NCI-H1417 treated with DMSO at 0.1 percent for 48 hours (cell line): Measurements from ENCODE around the gene LPAR3.

ENCODE experiments used
- DNase-seq: peaks from one replicate; lab custom pipeline; 2025; lab: John Stamatoyannopoulos, UW

LPAR3 gene

DNA sequence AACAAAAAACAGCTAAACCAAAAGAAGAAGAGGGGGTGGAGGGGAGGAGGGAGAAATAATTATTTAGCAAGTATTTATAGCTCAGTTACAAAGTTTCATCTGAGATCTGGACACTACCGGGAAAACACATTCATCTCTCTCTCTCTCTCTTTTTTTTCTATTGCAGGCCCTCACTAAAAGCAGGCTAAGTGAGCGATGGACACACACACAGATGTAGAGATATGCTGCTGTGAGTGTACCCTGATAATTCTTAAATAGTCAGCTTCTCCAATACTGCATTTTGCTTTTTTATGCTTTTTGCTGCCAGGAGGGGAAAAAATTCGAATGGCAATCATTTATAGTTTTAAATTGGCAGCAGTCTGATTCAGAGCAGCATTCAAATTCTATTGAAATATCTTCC is 65.0 kb downstream of the LPAR3 start:
- no peak for DNase-seq

DNA sequence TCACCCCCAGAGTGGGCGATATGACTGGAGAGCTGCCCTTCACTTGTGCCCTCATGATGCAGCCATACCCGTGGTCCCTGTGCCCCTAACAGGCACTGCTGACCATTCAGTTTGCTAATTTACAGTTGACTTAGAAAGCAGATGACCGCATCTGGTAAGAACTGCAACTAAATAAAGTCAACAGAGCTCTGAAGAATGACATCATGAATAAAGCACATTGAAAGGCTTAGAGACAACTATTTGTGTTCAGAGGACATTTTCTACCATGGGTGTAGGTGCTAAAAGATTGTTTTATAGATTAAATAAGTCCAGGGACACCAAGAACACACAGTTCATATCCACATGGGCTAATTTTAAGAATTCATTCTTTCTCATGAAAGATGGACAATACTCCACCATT is 65.5 kb downstream of the LPAR3 start:
- no peak for DNase-seq

DNA sequence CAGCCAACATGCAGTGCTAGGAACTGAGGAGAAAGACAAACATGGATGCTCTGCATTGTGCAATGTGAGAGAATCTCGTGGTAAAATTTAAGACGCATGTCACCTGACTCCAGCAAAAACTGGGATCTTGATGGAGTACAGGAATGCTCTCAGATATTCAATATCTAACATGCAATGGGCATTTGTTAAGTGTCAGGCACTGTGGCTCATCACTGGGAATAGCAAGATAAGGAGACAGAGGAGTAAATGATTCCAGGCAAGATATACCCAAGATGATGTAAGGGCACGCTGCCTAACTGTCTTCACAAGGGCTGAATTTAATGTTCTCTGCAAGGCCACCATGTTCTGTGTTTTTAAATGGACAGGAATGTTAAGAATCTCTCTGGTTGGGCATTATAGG is 67.8 kb downstream of the LPAR3 start:
- no peak for DNase-seq

DNA sequence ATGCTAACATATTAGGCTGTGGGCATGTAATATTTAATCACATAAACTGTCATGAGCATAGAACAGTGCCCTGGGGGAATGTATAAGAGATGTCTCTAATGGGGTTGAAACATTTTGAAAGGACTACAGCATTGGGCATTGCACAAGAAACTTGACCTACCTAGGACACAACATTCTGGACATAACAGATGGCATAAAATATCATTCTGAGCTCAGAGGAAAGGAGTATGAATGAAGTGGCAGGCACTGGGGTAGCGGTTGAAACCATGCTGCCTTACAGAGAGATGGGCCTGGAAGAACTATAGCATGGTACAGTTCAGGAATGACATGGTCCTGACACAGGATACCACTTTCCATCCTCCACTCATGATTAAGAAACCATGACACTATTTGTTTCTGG is 69.0 kb downstream of the LPAR3 start:
- no peak for DNase-seq

DNA sequence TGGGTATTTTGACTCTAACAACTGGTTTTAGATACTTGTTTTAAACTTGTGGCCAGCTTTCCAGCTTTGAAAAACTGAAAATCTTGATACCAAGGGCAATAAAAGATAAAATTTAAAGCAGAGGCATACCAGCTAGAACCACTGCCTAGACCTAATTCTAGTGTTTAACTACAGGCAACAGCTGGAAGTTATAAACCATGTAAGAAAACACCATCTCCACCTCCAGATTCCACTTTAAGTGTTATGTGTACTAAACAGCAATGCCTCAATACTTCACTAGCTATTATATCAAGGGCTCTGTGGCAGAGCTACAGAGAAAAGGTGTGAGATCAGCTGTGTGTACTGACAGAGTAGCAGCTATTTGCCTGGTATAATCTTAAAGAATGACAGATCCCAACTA is 69.5 kb downstream of the LPAR3 start:
- no peak for DNase-seq

DNA sequence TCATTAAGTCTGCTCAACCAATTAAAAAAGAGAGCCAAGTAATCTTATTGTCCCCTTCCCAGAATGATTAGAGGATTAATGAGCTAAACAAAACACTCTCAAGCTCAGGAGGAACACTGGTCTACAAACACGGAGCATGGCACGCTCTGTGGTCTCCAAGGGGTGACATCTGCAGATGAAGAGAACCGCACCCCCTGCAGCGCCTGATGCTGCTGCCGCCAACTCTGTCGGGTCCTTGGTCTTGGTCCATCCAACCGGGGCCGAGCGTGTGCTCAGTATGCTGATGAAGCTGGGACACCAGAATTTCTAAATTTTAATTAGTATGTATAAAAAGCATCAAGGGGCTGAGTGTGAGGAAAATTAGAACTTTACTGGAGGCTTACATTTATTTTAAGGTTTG is 82.7 kb downstream of the LPAR3 start:
- DNase-seq, result no peak

DNA sequence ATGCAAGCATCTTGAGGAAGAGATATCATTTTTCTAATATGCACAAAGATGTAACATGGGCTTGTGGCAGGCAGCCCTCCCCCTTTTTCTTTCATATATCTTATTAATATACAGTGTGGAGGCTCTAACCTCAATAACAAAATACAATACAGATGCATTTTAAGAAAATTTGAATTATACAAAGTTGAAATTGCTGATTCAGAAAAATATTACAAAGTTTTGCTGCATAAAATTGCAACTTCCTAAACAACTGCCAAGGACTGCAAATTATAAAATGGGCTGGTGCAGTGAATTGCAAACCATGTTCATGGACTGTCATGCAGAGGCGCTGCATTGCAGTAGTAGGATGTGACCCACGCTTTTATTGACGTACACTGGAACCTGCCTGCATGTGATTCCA is 84.0 kb downstream of the LPAR3 start:
- no peak for DNase-seq

DNA sequence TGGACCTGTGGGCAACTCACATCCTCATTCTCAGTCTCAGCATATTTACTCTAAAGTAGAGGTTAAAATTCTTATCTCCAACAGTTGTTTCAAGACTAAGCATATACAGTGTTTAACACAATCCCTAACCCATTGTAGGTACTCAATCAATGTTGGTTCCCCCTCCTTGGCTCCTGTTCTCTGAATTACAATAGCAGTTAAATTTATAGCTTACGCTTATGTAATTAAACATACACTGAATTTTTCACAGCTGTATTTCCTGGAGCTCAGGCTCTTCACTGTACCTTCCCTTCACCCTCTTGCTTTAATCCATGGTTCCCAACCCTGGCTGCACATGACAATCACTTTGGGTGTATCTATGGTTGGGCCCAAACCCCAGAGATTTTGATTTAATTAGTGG is 89.4 kb downstream of the LPAR3 start:
- DNase-seq, result no peak

DNA sequence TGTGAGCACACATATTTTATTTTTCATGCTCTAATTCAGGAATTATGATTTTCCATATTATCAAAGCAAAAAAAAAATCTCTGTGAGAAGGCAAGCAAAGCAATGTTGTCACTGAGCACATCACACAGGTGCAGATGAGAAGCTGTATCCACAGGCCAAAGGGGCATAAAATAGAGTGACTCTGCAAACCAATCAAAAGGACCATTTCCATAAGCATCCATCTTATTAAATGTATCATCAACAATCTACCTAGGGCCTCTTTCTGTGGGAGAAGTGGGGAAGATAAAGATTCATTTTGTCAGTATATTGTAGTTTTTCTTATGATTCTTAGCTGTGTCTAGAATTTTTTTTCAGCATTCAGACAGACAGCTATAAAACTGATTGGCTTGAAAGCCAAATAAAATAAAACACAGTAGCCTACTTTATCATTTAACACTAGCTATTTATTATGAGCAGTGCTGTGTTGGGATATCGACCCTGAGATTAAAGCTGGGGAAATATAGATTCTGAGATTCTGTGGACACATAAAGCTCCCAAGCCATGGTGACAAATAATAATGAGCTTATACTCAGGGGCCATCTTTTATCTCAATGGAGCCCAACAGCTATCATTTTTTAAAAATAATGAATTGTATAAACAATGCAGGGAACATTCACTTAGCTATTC is 90.3 kb downstream of the LPAR3 start:
- no peak for DNase-seq

DNA sequence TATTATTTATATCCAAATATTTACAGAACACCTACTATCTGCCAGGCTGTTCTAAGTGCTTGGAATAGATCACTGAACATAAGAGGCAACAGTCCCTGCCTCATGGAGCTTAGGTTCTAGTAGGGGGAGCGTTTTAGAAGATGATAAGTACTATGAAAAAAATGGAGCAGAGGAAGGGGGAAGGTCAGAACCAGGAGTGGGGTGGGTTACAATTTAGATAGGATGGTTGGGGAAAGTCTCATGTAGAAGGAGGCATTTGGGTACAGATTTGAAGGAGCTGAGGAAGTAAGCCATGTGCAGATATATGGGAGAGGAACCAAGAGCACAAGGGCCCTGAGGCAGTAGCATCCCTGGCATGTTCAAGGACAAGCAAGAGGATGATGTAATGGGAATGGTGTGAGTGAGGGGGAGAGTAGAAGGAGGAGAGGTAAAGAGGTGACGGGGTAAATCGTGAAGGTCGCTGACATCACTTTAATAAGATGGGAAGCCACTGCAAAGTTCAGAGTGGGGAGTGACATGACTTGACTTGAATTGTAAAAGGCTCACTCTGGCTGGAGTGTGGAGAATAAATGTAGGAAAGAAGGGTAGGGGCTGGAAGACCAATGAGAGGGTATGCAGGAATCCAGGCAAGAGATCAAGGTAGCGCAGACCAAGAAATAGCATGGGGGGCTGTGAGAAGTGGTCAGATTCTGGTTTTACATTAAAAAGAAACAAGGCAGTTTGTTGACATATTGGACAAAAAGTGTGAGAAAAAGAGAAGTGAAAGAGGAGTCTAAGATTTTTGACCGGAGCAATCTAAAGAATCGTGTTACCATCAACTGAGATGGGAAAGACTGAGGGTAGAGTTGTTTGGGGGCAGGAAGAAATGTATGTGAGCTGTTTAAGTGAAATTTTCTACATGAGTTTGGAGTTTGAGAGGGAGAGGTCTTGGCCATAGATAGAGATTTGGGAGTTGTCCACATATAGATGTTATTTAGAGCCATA is 92.6 kb downstream of the LPAR3 start:
- DNase-seq, result no peak

DNA sequence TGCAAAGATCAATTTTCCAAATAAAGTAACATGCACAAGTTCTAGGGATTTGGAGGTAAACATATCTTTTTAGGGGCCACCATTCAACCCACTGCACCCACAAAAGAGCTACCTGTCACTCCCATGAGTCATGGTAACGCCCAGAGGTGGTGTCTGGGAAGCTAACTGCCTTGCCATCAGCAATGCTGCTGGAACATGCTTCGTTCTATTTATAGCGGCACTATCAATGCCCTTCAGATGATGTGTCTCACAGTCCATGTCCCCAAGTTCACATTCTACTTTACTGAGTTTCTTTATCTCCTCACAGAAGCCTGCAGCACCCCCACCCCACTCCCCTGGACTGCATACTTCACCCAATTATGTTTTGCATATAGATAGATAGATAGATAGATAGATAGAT is 95.4 kb downstream of the LPAR3 start:
- DNase-seq, result no peak

DNA sequence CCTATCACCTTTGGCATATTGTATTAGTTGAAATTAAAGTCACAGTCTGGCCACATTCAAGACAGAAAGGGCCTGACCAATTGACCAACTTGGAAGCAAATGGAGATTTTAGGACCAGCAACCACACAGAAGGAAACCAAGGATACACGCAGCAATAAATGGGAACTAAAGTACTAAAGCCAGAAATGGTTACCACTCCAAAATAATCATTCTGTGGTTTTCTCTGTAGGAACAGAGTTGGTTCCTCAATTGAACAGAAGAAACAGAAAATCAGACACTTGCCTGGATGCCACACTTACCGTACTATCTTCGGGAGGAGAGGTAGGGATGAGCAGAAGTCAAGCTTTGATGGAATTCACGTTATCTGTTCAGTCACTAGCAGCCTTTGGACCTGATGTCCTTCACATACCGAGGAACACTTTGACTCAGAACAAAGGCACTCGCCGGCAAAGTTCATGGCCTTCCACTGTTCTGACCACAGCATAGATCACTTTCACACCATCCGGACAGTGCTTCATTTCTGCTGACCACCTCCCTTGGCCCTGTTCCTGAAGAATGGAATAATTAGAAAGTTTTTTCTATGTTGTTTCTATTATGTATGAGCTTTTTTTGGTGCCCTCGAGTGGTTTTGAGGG is 96.9 kb downstream of the LPAR3 start:
- no peak for DNase-seq

DNA sequence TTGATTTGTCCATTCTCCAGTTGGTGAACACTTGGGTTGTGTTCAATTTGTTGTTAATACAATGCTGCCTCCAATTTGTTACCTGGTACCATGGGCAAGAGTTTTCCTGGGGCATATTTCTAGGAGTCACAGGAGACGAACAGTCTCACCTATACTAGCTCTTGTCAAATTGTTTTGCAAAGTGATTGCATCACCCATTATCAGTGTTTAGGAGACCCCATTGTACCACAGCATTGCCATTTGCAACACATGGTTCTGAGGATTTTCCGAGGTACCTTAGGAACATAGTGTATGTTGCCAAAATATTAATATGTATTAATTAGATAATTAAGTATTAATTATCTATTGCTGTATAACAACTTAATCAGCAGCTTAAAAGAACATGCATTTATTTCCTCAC is 97.8 kb downstream of the LPAR3 start:
- DNase-seq, result no peak

DNA sequence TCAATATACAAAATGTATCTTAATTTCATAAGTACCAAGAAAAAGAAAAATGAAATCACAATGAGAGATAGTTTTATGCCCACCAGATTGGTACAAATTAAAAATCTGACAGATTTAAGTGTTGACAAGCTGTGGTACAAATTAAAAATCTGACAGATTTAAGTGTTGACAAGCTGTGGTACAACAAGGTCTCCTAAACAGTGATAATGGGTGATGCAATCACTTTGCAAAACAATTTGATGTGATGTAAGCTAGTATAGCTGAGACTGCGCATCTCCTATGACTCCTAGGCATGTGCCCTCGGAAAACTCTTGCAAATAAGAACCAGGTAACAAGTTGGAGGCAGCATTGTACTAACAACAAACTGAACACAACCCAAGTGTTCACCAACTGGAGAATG is 100.6 kb downstream of the LPAR3 start:
- DNase-seq, result no peak

DNA sequence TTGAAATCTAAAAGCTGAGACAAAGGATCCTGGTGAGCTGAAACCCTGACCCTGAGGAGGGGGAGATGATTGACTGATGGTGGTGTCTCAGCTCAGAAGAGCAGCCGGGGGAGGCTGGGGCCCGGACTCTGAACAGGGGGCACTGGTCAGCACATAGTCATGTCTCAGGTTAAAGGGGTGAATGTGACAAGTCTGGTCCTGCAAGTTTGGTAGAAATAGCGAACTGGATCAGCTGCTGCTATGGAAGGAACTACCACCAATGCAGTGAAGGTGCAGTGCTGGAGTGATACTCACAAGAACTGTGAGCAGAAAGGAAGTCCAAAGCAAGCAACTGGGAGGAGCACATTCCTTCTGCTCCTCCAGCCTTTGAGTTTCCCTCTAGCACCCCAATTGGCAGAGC is 104.0 kb downstream of the LPAR3 start:
- DNase-seq, result no peak

DNA sequence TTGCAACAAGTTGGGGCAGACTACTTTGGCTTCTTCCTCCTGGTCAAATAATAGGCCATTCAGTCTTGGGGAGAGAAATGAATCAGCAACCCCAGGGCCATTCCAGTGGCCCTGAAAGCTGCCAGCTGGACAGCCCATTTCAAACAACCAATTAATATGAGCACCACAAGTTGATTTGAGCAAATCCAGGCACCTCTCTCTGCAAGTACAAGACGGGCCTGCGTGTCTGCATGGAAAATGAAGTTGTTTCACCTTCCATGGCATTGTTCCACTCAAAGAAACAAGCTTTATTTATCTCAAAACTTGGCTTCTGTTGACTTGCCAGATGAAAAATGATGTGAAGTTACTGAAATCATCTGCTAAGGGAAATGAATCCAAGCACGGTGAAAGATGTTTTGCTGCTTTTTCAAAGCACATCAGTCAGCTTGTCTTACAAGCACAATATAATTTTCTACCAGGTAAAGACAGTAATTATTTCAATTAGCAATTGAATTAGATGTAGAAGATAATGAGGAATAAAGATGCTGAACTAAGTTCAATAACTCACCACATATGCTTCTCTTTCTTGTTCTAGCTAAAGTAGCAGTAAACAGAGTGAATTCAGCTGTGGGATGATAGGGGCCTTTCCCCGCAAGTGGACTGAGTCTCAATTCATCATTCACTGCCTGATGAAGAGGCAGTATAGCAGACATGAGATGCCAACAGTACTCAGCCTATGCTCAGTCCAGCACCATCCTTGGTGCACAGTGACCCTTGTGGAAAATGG is 107.6 kb downstream of the LPAR3 start:
- DNase-seq, result no peak

DNA sequence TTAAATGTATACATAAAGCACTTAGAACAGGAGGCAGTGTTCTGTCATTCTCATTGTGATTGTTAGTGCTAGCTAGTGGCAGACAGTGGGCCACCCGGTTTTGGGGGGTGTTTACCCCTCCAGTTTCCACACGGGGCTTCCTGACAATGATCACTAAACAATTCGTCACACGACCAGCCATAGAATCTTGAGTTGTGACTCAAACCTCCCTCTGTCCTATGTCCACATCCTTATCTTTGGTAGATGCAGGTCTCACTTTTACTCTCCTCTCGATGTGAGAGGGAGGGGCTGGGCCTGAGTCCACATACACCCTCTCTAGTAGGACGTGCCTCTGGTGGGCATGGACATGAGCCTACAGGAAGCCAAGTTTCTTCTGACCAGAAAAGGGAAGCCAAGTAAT is 110.1 kb downstream of the LPAR3 start:
- no peak for DNase-seq

DNA sequence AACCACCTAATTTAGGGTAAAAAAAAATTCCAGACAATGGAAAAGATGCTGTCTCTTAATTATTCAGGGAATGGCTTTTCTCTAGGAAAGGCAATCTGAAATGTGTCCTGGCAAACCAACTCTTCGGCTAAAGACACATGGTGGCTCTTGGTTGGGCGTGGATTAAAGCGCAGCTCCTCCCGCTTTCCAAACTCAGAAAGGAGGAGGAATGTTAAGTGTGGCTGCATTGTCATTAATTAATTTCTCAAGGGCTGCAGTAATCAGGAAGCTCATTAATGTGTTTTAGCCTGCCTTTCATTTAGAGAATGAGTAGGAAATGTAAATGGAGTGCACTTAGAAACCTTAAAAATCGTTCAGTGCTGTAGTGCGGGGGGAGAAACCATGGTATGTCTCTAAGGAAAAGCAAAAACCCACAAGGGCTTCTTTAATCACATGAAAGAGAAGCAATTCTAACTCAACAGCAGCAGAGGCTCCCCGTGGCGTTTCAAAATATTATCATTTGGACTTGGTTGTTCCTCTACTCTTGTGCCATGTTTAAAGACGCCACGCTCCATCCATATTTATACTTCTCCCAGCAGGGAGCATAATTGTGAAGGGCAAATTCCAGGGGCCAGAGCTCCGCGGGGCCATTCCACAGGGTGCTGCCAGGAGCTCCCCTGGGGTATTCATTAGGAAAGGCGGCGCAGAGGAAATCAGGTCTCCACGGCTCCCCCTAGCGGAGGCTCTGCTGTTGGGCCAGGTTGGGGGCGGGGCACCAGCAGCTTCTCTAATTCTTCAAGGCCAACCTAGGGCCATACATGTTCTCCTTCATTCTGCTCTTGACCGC is 110.8 kb downstream of the LPAR3 start:
- no peak for DNase-seq

DNA sequence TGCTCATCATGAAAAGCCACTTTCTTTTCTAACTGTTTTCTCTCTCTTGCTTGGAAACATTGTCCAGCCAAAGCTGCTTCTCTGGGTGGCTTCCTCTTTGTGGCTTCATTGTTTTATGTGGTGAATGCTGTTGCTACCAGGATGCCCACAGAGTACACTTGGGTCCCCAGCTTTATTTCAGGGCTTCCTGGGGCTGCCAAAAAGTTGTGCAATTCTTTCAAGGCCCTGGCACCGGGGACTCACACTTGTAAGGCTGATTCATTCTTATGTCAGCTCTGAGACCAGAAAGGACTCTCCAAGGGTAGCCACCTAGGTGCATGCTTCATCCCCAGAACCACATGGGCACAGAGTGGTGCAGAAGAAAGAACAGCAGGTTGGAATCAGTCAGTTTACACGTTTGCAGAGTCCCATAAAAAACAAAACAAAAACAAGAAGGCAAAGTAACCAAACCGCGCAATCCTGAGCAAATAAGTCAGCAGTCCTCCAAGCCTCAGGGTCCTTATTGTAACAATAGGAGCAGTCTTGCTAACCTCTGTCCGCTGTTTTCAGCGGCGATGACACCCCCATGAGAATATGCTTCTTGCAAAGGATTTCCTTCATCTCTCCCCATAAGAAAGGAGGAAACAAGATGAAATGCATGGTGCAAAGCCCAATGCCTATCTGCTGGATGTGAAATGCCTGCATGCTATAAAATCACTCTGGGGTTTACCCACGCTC is 112.8 kb downstream of the LPAR3 start:
- DNase-seq, result no peak

DNA sequence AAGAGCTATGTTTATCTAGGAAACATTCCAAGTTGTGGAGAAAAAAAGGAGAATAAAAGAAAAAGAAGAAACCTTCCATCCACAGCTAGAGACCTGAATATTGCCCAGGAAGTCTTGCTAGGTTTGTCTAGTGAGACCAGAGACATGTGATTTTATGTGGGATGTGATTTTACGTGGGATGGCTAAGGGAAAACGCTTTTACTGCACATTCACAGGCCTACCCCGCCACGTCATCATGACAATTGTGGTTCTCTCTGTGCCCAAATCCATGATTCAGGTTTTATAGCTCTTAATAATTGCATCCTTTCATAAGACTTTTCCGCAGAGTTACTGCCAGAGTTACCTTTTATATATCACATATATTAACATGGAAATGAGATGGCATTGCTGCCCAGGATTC is 116.4 kb downstream of the LPAR3 start:
- no peak for DNase-seq

DNA sequence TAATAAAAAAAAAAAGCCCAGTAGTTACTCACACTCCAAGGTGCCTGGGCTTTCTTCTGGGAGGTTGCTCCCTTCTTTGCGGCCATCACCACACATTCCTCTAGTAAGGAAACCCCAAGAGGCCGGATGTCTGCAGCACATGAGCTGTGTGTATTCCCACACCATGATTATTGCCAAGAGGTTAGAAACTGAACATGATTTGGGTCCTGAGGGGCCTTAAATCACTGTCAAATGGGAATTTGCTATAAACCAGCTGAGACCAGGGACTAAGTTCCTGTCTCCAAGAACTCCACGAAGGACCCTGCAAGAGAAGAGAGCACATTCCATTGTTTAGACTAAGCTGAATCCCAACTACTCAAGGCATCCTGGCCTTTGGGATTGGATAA is 117.5 kb downstream of the LPAR3 start:
- DNase-seq, result no peak
